PC-9 (cell line): ENCODE results near the gene UBA7.

Source experiments
- EZH2 ChIP-seq: fragments of 200-600 bp; sonication (generic); IDR thresholded peaks from 2 replicates; pipeline ENCODE4 v1.8.0; 2017; ENCODE audit warnings: antibody characterized with exemption, low read depth
- TF ChIP-seq, protein P1 (sequence below): fragments of 200-600 bp; sonication (generic); conservative IDR thresholded peaks from 2 replicates; pipeline ENCODE4 v1.6.1; 2017; ENCODE audit warnings: mixed run types, antibody characterized with exemption, mild to moderate bottlenecking, moderate library complexity

GRCh38 chr3:49802719-49803464 is 10.9 kb downstream of the UBA7 start, which contains the start of gene INKA1:
- TF ChIP-seq, protein P1, sequence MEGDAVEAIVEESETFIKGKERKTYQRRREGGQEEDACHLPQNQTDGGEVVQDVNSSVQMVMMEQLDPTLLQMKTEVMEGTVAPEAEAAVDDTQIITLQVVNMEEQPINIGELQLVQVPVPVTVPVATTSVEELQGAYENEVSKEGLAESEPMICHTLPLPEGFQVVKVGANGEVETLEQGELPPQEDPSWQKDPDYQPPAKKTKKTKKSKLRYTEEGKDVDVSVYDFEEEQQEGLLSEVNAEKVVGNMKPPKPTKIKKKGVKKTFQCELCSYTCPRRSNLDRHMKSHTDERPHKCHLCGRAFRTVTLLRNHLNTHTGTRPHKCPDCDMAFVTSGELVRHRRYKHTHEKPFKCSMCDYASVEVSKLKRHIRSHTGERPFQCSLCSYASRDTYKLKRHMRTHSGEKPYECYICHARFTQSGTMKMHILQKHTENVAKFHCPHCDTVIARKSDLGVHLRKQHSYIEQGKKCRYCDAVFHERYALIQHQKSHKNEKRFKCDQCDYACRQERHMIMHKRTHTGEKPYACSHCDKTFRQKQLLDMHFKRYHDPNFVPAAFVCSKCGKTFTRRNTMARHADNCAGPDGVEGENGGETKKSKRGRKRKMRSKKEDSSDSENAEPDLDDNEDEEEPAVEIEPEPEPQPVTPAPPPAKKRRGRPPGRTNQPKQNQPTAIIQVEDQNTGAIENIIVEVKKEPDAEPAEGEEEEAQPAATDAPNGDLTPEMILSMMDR: peak; percentile 81; the same call in 1 of the 2 replicates
- no peak for TF ChIP-seq EZH2
